HEK293 (cell line): ENCODE results near the gene KRT8.

Source experiments
- KLF9 ChIP-seq: fragments of 450-650 bp; formaldehyde crosslinking; IDR thresholded peaks from 2 replicates; pipeline ENCODE4 v1.5.1; 2016; ENCODE audit warnings: missing biosample characterization, missing genetic modification characterization, low read depth
- PBX3 ChIP-seq: sonication (generic); formaldehyde crosslinking; IDR thresholded peaks from 2 replicates; pipeline ENCODE4 v1.8.1; 2022; ENCODE audit warnings: mild to moderate bottlenecking, moderate library complexity, missing genetic modification reagents
- TSHZ1 ChIP-seq: fragments of 450-650 bp; formaldehyde crosslinking; IDR thresholded peaks from 2 replicates; pipeline ENCODE4 v1.5.1; 2016; ENCODE audit warnings: missing biosample characterization, missing genetic modification characterization, borderline replicate concordance
- ZBTB20 ChIP-seq: fragments of 450-650 bp; formaldehyde crosslinking; IDR thresholded peaks from 2 replicates; pipeline ENCODE4 v1.5.1; 2016; ENCODE audit warnings: missing biosample characterization, missing genetic modification characterization
- ZFP37 ChIP-seq: fragments of 450-650 bp; formaldehyde crosslinking; IDR thresholded peaks from 2 replicates; pipeline ENCODE4 v1.5.1; 2016; ENCODE audit warnings: missing biosample characterization, missing genetic modification characterization
- ZNF175 ChIP-seq: fragments of 450-650 bp; formaldehyde crosslinking; IDR thresholded peaks from 2 replicates; pipeline ENCODE4 v1.5.1; 2016; ENCODE audit warnings: missing biosample characterization, missing genetic modification characterization
- ZNF23 ChIP-seq: fragments of 450-650 bp; formaldehyde crosslinking; IDR thresholded peaks from 2 replicates; pipeline ENCODE4 v1.5.1; 2016; ENCODE audit warnings: missing biosample characterization, missing genetic modification characterization, borderline replicate concordance
- ZNF350 ChIP-seq: fragments of 450-650 bp; formaldehyde crosslinking; IDR thresholded peaks from 2 replicates; pipeline ENCODE4 v1.5.0; 2017; ENCODE audit warnings: missing biosample characterization, mild to moderate bottlenecking, missing genetic modification characterization
- ZNF510 ChIP-seq: fragments of 450-650 bp; formaldehyde crosslinking; IDR thresholded peaks from 2 replicates; pipeline ENCODE4 v1.5.1; 2018; ENCODE audit warnings: mild to moderate bottlenecking, missing genetic modification characterization, missing biosample characterization; ENCODE audit not compliant: insufficient replicate concordance
- ZNF658 ChIP-seq: fragments of 450-650 bp; formaldehyde crosslinking; IDR thresholded peaks from 2 replicates; pipeline ENCODE4; 2016; ENCODE audit warnings: missing biosample characterization, missing genetic modification characterization
- TF ChIP-seq, protein P1 (sequence below): fragments of 450-650 bp; formaldehyde crosslinking; IDR thresholded peaks from 2 replicates; pipeline ENCODE4 v1.5.1; 2017; ENCODE audit warnings: missing biosample characterization, missing genetic modification characterization
- TF ChIP-seq, protein P2 (sequence below): fragments of 450-650 bp; formaldehyde crosslinking; IDR thresholded peaks from 2 replicates; pipeline ENCODE4 v1.5.1; 2016; ENCODE audit warnings: missing biosample characterization, missing genetic modification characterization

GRCh38 chr12:52876372-52876771 lies 28.5 kb downstream of the KRT8 start:
- no peak for TF ChIP-seq ZFP37 (tag by site-specific recombination)
- no peak for TF ChIP-seq ZNF23 (tag by site-specific recombination)
- TF ChIP-seq ZNF510 (tag by site-specific recombination), result no peak
- no peak for TF ChIP-seq PBX3 (CRISPR knock-in tag)
- no peak for TF ChIP-seq ZNF350
- no peak for TF ChIP-seq TSHZ1
- TF ChIP-seq, protein P1, sequence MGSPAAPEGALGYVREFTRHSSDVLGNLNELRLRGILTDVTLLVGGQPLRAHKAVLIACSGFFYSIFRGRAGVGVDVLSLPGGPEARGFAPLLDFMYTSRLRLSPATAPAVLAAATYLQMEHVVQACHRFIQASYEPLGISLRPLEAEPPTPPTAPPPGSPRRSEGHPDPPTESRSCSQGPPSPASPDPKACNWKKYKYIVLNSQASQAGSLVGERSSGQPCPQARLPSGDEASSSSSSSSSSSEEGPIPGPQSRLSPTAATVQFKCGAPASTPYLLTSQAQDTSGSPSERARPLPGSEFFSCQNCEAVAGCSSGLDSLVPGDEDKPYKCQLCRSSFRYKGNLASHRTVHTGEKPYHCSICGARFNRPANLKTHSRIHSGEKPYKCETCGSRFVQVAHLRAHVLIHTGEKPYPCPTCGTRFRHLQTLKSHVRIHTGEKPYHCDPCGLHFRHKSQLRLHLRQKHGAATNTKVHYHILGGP (tag by site-specific recombination), result no peak
- TF ChIP-seq ZNF658, result no peak
- TF ChIP-seq KLF9 (tag by site-specific recombination), result no peak
- TF ChIP-seq, protein P2, sequence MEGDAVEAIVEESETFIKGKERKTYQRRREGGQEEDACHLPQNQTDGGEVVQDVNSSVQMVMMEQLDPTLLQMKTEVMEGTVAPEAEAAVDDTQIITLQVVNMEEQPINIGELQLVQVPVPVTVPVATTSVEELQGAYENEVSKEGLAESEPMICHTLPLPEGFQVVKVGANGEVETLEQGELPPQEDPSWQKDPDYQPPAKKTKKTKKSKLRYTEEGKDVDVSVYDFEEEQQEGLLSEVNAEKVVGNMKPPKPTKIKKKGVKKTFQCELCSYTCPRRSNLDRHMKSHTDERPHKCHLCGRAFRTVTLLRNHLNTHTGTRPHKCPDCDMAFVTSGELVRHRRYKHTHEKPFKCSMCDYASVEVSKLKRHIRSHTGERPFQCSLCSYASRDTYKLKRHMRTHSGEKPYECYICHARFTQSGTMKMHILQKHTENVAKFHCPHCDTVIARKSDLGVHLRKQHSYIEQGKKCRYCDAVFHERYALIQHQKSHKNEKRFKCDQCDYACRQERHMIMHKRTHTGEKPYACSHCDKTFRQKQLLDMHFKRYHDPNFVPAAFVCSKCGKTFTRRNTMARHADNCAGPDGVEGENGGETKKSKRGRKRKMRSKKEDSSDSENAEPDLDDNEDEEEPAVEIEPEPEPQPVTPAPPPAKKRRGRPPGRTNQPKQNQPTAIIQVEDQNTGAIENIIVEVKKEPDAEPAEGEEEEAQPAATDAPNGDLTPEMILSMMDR, result no peak
- TF ChIP-seq ZNF175 (tag by site-specific recombination), result no peak
- TF ChIP-seq ZBTB20 (tag by site-specific recombination), result no peak
